ENCODE measurements around the gene RAB6A.

DNA sequence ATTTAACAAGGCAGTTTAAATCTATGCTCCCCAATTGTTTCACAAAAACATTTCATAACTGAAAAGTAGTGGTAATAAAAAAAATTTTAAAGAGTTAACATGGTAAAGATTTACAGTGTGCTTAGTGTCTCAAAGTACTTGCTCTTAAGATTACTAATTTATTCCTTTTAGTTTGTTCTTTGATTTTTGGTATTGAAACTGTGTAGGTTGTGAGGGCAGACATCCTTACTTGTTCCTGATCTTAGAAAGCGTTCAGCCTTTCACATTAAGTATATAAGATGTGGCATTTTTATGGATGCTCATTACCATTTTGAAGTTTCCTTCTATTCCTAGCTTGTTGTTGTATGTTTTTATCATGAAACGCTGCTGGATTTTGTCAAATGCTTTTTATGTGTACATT, 32.9 kb downstream of the RAB6A start:
- TF ChIP-seq POLR2AphosphoS5 (IDR thresholded peaks at IDR 0.05; ENCODE audit: borderline replicate concordance, low read depth, low read length) (no peak), EZH2 (IDR thresholded peaks at IDR 0.05) (no peak), FOXP2 (optimal IDR thresholded peaks at IDR 0.05; ENCODE audit: control extremely low read depth, extremely low read length, insufficient read depth) (no peak)
